HepG2 (cell line): ENCODE data around the gene RSRC2. TPM values are rescaled to one million over a fixed set of nuclear protein-coding genes. Genes with fewer than 3 reads are reported as not detected.

Experiments used
- CEBPG ChIP-seq: IDR thresholded peaks from 2 replicates; pipeline ENCODE4 v1.6.1; 2016
- DZIP1 ChIP-seq: sonication (generic); formaldehyde crosslinking; IDR thresholded peaks from 2 replicates; pipeline ENCODE4 v1.5.0; 2020; ENCODE audit warnings: mild to moderate bottlenecking, missing genetic modification reagents
- MATR3 ChIP-seq: sonication (generic); formaldehyde crosslinking; IDR thresholded peaks from 2 replicates; pipeline ENCODE4 v1.4.0; 2020; ENCODE audit warnings: missing genetic modification reagents
- MXD4 ChIP-seq: IDR thresholded peaks from 2 replicates; pipeline ENCODE4 v1.6.1; 2016; ENCODE audit warnings: mild to moderate bottlenecking, missing biosample characterization, missing genetic modification reagents
- SMAD3 ChIP-seq: sonication (generic); formaldehyde crosslinking; IDR thresholded peaks from 2 replicates; pipeline ENCODE4 v1.4.0; 2020; ENCODE audit warnings: missing genetic modification reagents
- SUZ12 ChIP-seq: fragments of 150-350 bp; IDR thresholded peaks from 2 replicates; pipeline ENCODE4 v1.6.1; 2014; ENCODE audit warnings: low read depth, low read length
- TGIF2 ChIP-seq: IDR thresholded peaks from 2 replicates; pipeline ENCODE4 v1.6.1; 2016; ENCODE audit warnings: control low read depth, missing compliant biosample characterization
- ZBTB20 ChIP-seq: sonication (generic); formaldehyde crosslinking; IDR thresholded peaks from 2 replicates; pipeline ENCODE4 v1.8.1; 2023; ENCODE audit warnings: missing genetic modification reagents, low read depth, mild to moderate bottlenecking, borderline replicate concordance
- ZNF512 ChIP-seq: sonication (generic); formaldehyde crosslinking; IDR thresholded peaks from 2 replicates; pipeline ENCODE4 v1.4.0; 2020; ENCODE audit warnings: mild to moderate bottlenecking, missing genetic modification reagents
- ZNF530 ChIP-seq: sonication (generic); formaldehyde crosslinking; IDR thresholded peaks from 2 replicates; pipeline ENCODE4 v1.5.0; 2020; ENCODE audit warnings: low read depth, mild to moderate bottlenecking, missing genetic modification reagents
- ZNF598 ChIP-seq: sonication (generic); formaldehyde crosslinking; IDR thresholded peaks from 2 replicates; pipeline ENCODE4 v1.5.1; 2020; ENCODE audit warnings: mild to moderate bottlenecking, missing genetic modification reagents, borderline replicate concordance
- ZNF615 ChIP-seq: sonication (generic); formaldehyde crosslinking; IDR thresholded peaks from 2 replicates; pipeline ENCODE4 v1.5.0; 2020; ENCODE audit warnings: mild to moderate bottlenecking, missing genetic modification reagents, borderline replicate concordance
- ZNF646 ChIP-seq: sonication (generic); formaldehyde crosslinking; IDR thresholded peaks from 2 replicates; pipeline ENCODE4 v1.9.0; 2021; ENCODE audit warnings: mild to moderate bottlenecking, missing genetic modification reagents
- ZNF781 ChIP-seq: sonication (generic); formaldehyde crosslinking; IDR thresholded peaks from 2 replicates; pipeline ENCODE4 v1.5.1; 2020; ENCODE audit warnings: borderline replicate concordance, mild to moderate bottlenecking, missing genetic modification reagents; ENCODE audit errors: not compliant biosample characterization
- ZNF83 ChIP-seq: sonication (generic); formaldehyde crosslinking; IDR thresholded peaks from 2 replicates; pipeline ENCODE4 v1.4.0; 2020; ENCODE audit warnings: missing genetic modification reagents, mild to moderate bottlenecking, borderline replicate concordance
- ZNF883 ChIP-seq: sonication (generic); formaldehyde crosslinking; IDR thresholded peaks from 2 replicates; pipeline ENCODE4 v1.5.1; 2020; ENCODE audit warnings: mild to moderate bottlenecking, missing genetic modification reagents; ENCODE audit errors: not compliant biosample characterization
- ZSCAN29 ChIP-seq: sonication (generic); formaldehyde crosslinking; conservative IDR thresholded peaks from 2 replicates; pipeline ENCODE4 v1.4.0; 2020; ENCODE audit warnings: mild to moderate bottlenecking, missing genetic modification reagents
- polyA plus RNA-seq, 8 experiments: library from polyadenylated mRNA; depleted of rRNA in 3 of 8; stranded (reverse) in 7 of 8; unstranded in 1 of 8; fragments of >200 nt; fragmentation: Illumina TruSeq in 4 of 8; extraction: Trizol in 4 of 8; gene quantifications; 2 replicates each; pipeline versions ENCODE4 v1.2.1 to v1.2.3, GENCODE V29; 2011 to 2016; ENCODE audit warnings: low read depth in 4 of 8, missing spikeins in 1 of 8, mixed read lengths in 1 of 8; ENCODE audit not compliant: insufficient read depth in 1 of 8
- total RNA-seq, 5 experiments: library from RNA; depleted of rRNA; stranded (reverse); fragments of >200 nt; fragmentation: Illumina TruSeq; extraction: Trizol; gene quantifications; 2 replicates each; pipeline ENCODE4 v1.2.3, GENCODE V29; 2016; ENCODE audit warnings: low read depth in 1 of 5

RSRC2 gene
- total and polyA plus RNA-seq, 2 of the 13 experiments (the other 11 are each of a cell fraction or from before 2014, with no cell fraction given): 31.4 to 77.8 TPM

GRCh38 chr12:122523280-122523679 is 3.5 kb downstream of the RSRC2 start (continued):
- TF ChIP-seq ZNF615 (CRISPR knock-in tag): no peak
- TF ChIP-seq ZNF83 (CRISPR knock-in tag): no peak
- TF ChIP-seq ZNF781: no peak
- no peak for TF ChIP-seq ZNF512 (CRISPR knock-in tag)
- peak; percentile 92 for TF ChIP-seq TGIF2 (CRISPR knock-in tag)
- TF ChIP-seq ZNF530 (CRISPR knock-in tag): no peak
- TF ChIP-seq DZIP1 (CRISPR knock-in tag): no peak
- no peak for TF ChIP-seq ZNF646 (CRISPR knock-in tag)
- TF ChIP-seq ZNF883 (CRISPR knock-in tag): no peak
- no peak for TF ChIP-seq ZSCAN29
- no peak for TF ChIP-seq ZNF598 (CRISPR knock-in tag)
- TF ChIP-seq CEBPG (CRISPR knock-in tag): peak; percentile 88
- no peak for TF ChIP-seq SMAD3
- no peak for TF ChIP-seq MATR3 (CRISPR knock-in tag)
- no peak for TF ChIP-seq ZBTB20 (CRISPR knock-in tag)
- TF ChIP-seq SUZ12: no peak
- TF ChIP-seq MXD4 (CRISPR knock-in tag): peak; percentile 14; the same call in 1 of the 2 replicates
